ENCODE results near the gene SPINT2. TPM values are rescaled to one million over a fixed set of nuclear protein-coding genes. Genes with fewer than 3 reads are reported as not detected.

SPINT2 gene
- polyA plus RNA-seq, 1 donor = 4.8 TPM

GRCh38 chr19:38294090-38294489 lies 29.7 kb downstream of the SPINT2 start:
- no peak for DNase-seq (ENCODE audit: low read depth)

DNA sequence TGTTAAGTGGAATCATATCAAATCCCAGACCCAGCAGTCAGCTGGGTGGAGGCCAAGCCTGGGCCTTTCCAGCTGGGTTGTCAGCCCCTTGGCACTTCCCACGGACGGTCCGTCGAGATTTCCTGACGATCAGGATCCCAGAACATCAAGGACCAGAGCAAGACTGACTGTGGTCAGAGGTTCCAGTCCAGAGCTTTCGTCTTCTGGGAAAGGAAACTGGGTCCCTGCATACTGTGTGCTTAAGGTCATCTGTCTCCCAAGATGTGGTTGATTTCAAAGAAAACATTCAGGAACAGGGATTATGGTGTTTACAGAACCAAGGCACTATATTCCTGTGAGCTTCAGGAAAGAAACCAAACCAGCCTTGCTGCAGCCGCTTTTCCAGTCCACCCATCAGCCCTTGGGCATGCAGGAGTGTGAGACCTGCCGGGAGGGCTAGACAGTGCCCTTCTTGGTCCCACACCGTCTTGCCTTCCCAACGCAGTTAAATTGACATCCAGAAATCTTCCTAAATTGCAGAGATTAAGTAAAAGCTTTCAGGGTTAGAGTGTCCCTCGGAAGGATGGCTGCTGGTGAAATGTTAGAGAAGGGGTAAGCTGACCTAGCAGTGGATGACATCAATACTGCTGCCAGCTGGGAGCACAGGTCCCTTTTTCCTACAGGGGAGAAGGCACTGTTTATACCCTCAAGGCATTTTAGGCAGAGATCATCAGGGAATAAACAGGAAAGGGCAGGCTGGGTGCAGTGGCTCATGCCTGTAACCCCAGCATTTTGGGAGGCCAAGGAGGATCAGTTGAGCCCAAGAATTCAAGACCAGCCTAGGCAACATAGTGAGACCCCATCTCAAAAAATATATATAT lies 34.7 kb downstream of the SPINT2 start:
- DNase-seq (ENCODE audit: low read depth) = no peak

DNA sequence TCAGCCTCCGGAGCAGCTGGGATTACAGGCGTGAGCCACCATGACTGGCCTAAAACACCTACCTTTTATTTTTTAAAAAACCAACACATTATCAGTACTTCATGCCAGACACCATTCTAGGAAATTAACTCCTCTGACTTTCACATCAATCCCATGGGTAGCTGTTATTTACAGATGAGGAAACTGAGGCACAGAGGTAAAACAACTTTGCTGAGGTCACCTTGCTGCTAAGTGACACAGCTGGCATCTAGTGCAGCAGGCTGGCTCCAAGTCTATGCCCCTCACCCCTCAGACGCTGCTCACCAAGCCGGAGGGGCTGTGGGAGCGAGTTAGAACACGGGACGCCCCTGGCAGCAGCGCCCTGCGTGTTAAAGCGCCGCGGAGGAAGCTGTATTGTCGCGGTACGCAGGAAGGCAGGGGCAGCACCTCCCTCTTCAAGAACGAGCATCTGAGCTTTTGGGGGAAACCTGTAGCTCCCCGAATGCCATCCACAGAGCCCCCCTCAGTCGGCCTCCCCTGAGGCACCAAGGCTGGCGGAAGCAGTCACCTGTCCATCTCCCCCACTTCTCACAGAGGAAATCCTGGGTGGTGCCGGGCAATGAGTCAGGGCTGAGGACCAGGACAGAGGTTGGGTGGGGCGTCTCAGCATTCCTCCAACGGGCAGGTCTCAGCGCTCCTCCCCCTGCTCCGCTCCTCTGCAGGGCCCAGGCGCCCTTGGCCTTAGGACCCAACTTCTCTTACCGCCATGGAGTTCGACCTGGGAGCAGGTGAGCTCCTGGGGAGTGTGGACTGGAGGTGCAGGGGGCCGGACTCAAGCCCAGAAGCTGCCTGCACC lies 39.4 kb downstream of the SPINT2 start, which contains the start of gene C19orf33:
Gene C19orf33, plus strand, starts transcription at position 735 of the 835 bp plus-strand sequence. Its CDS starts 11 bp downstream, at position 746.
- no peak for DNase-seq (ENCODE audit: low read depth)

DNA sequence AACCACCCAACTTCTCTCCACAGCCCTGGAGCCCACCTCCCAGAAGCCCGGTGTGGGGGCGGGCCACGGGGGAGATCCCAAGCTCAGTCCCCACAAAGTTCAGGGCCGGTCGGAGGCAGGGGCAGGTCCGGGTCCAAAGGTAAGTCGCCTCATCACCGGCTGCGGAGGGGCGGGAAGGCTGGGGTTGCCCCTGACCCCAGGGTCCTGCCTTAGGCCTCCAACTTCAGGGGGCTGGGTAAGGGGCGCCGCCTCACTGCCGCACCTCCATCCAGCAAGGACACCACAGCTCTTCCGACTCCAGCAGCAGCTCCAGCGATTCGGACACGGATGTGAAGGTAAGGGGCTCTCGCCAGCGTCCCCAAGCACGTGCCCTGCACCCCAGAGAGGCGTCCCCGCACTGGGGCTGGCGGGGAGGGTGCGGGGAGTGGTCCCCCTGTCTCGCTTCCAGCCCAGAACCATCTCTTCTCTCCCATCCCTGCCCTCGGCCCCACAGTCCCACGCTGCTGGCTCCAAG lies 40.0 kb downstream of the SPINT2 start:
- DNase-seq (ENCODE audit: low read depth) = no peak

- DNase-seq (ENCODE audit: low read depth) = no peak
Observed at GRCh38 chr19:38304866-38305429, 40.6 kb downstream of the SPINT2 start.

DNA sequence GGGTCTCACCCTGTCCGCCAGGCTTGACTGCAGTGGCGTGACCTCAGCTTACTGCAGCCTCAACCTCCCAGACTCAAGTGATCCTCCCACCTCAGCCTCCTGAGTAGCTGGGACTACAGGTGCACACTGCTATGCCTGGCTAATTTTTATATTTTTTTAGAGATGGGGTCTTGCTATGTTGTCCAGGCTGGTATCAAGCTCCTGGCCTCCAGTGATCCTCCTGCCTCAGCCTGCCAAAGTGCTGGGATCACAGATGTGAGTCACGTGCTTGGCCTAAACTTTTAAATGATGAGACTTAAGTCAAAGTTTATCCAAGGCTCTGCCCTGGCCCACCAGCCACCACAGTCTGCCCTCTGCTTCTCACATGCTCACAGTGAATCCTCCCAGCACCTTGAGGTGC lies 41.9 kb downstream of the SPINT2 start:
- DNase-seq (ENCODE audit: low read depth) = no peak

- DNase-seq (ENCODE audit: low read depth) = no peak
Observed at GRCh38 chr19:38307076-38307475, 42.7 kb downstream of the SPINT2 start.

DNA sequence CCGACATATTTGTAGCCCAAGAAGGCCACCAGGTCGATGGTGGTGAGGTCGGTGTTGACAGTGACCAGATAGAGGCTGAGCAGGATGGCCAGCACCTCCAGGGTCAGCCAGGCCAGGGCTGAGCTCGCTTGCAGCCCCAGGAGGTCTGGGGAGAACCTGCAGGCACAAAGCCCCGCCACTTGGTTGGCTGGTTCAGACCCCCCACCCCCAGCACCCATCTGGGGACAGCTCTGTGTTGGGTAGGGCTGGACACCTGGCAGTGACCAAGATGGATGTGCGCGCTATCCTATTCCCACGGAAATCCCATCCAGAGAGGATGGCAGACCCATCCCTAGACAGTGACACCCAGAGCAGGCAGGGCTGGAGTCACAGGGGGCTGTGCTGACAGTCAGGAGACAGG lies 43.2 kb downstream of the SPINT2 start:
- no peak for DNase-seq (ENCODE audit: low read depth)

GRCh38 chr19:38308006-38308766 lies 43.8 kb downstream of the SPINT2 start:
- DNase-seq (ENCODE audit: low read depth) = no peak

GRCh38 chr19:38308926-38309614 lies 44.7 kb downstream of the SPINT2 start:
- no peak for DNase-seq (ENCODE audit: low read depth)

GRCh38 chr19:38309615-38310278 lies 45.4 kb downstream of the SPINT2 start:
- no peak for DNase-seq (ENCODE audit: low read depth)

GRCh38 chr19:38310279-38310670 lies 45.9 kb downstream of the SPINT2 start:
- DNase-seq (ENCODE audit: low read depth) = no peak

- no peak for DNase-seq (ENCODE audit: low read depth)
Observed at GRCh38 chr19:38310986-38311385, 46.6 kb downstream of the SPINT2 start.

DNA sequence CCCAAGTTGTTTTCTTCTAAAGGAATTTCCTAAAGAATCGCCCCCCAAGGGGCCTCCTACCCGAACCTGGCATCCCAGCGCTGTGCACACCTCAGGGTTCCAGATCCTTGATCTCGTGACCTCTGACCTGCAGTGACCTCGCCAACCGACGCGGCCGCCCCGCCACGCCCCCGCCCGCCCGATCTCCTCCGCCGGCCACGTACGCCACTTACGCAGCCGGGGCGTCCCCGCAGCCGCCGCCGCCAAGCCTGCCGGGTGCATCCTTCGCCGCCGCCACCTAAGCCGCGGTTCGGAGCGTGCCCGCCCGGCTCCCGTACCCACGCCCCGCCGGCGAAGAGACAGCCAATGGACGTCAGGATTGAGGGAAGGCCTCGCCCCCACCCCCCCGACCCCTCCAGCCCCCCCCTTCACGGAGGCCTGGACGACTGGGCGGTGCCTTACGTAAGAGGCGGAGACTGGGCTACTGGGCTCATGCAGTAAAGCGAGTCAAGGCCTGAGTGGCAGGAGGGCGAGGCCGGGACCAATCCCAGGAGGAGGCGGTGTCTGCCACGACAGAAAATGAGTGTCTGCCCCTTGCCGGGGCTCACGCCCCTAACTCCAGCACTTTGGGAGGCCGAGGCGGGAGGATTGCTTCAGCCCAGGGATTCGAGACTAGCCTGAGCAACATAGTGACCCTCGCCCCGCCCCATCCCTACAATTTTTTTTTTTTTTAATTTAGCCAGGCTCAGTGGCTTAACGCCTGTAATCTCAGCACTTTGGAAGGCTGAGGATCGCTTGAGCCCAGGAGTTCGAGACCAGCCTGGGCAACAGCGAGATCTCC lies 51.5 kb downstream of the SPINT2 start, which contains the start of gene YIF1B:
Gene YIF1B, minus strand, starts transcription at position 291 of the 820 bp plus-strand sequence. Its CDS starts 30 bp downstream, at position 261.
- DNase-seq (ENCODE audit: low read depth) = peak; percentile 84

GRCh38 chr19:38316477-38317067 lies 52.2 kb downstream of the SPINT2 start:
- no peak for DNase-seq (ENCODE audit: low read depth)

DNA sequence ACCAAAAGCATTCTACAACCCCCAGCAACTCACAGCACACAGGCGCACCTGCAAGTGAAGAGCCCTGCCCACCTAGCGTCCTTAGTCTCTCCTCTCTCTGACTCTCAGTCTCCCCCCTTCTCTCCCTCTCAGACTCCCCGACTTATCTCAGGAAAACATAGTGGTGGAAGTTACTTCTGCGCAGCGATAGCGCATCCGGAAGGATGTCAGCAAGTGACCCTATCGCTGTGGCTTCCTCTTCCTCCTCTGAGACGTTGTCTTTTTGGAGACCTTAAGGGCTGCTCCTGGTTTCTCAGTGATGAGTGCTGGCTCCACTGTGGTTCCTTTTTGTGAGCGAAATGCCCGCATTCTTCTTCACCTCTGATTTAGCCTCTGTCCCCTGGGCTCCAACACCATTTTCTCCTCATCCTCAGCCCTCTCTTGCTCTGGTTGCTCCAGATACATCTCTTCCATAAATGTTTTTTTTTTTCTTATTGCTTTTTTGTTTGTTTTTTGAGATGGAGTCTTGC lies 52.8 kb downstream of the SPINT2 start:
- no peak for DNase-seq (ENCODE audit: low read depth)

DNA sequence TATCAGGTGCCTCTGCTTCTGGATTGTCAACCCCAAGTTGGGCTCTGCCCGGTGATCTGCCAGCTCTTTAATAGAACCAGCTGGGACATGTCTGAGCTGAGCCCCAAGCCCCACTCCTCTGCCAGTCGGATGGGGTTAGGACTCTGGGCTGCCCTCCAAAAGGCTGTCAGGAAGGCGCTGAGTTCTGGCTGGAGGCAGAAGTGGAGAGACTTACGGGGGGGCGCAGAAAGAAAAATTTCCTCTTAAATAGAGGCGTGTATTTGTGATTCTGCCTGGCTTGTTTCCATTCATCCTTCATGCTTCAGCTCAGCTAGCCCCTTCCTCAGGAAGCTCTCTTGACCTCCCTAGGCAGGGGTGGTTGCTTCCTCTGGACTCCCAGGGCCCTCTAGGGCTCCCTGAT lies 54.3 kb downstream of the SPINT2 start:
- no peak for DNase-seq (ENCODE audit: low read depth)

DNA sequence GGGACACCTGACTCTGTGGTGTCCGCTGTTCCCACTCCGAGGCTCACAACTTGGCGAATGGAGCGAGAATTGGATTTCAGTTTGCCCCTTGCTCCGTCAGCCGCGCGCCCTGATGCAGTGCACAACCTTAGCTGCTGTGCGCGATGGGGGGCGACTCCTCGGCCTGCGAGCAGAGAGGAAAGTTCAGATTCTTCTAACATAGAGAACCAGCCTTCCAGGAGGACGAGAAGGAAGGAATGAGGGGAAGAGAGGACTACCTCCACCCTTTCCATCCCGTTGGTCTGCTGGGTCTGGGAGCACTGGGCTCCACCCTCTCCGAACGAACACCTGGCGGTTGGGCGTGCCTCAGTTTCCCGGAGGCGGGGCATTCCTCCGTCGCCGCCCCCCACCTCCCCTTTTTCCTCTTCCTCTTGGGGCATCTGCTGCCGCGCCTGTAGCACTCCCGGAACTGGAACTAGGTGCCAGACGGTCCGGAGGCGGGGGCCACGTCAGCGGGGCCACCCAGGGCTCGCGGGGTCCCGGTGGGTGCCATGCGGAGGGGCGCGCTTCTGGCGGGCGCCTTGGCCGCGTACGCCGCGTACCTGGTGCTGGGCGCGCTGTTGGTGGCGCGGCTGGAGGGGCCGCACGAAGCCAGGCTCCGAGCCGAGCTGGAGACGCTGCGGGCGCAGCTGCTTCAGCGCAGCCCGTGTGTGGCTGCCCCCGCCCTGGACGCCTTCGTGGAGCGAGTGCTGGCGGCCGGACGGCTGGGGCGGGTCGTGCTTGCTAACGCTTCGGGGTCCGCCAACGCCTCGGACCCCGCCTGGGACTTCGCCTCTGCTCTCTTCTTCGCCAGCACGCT lies 55.3 kb downstream of the SPINT2 start, which contains the start of gene KCNK6:
Gene KCNK6, plus strand, starts transcription at position 425 of the 838 bp plus-strand sequence. Its CDS starts 106 bp downstream, at position 531.
- DNase-seq (ENCODE audit: low read depth) = no peak

All from forelimb muscle (tissue), 1 donor.